Bronchial epithelial cell (primary cell): ENCODE results near the gene KDM7A. TPM values are rescaled to one million over a fixed set of nuclear protein-coding genes. Genes with fewer than 3 reads are reported as not detected.
A peak's percentile ranks its signal among the peaks of the same experiment; 100 is the strongest.

Experiments
- DNase-seq: peaks from one replicate; pipeline ENCODE4 v3.0.0-alpha.2; 2010; ENCODE audit warnings: low read depth
- FAIRE-seq: peaks from 2 replicates; lab custom pipeline; 2011; peaks lifted over from hg19 to GRCh38; lab: Jason Lieb, UNC
- H3K27me3 ChIP-seq: 2 replicates; pipeline ENCODE4 v1.5.1; 2011; ENCODE audit warnings: low read length; ENCODE audit not compliant: control insufficient read depth, insufficient read depth
- H3K36me3 ChIP-seq: 2 replicates; pipeline ENCODE4 v1.5.1; 2011; ENCODE audit warnings: low read length; ENCODE audit not compliant: control insufficient read depth, insufficient read depth
- H3K4me3 ChIP-seq: 2 replicates; pipeline ENCODE4 v1.5.1; 2011; ENCODE audit warnings: mild to moderate bottlenecking, low read depth, low read length, control low read depth
- CTCF ChIP-seq: IDR thresholded peaks from 2 replicates; pipeline ENCODE4 v1.5.1; 2011; ENCODE audit warnings: mild to moderate bottlenecking, moderate library complexity, low read length, control low read depth, inconsistent platforms; ENCODE audit not compliant: insufficient read depth, severe bottlenecking
- total RNA-seq: library from RNA; depleted of rRNA; stranded (reverse); fragments of >200 nt; gene quantifications from 2 replicates; pipeline ENCODE4 v1.2.1, GENCODE V29; 2014

The KDM7A gene
- total RNA-seq, 1 donor from 2014 or later: 14.7 TPM

DNA sequence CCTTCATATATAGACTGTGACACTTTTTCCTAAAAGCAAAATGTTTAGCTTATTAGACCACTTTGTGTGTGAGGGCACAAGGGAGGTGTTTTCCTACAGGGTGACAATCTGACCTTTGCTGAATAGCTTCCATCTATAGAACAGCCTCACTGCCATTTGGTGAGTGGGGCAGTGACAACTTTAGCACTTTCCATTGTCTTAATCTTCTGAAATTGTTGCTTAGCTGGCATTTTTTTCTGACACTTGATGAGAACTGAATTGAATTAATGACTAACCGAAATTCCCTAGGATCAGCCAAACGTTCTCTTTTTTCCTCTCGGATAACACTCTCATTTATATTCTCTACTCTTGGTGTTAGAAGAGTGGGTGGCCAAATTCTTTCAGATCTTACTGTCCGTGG, 30.2 kb downstream of the KDM7A start:
- no peak for DNase-seq

GRCh38 chr7:140145709-140146108, 31.1 kb downstream of the KDM7A start:
- no peak for FAIRE-seq
- H3K4me3 ChIP-seq: no peak overlapping the region
- H3K27me3 ChIP-seq: no peaks in the 10 kb centered on the region
- DNase-seq: no peak
- H3K36me3 ChIP-seq: no peaks in the 10 kb centered on the region
- no peak for TF ChIP-seq CTCF

More for the DNA sequence above, 30.2 kb downstream of the KDM7A start:
- Histone ChIP-seq H3K36me3 (no peaks in the 10 kb centered on the region), H3K27me3 (no peaks in the 10 kb centered on the region), H3K4me3 (no peak overlapping the region)
- FAIRE-seq: no peak
- no peak for TF ChIP-seq CTCF

DNA sequence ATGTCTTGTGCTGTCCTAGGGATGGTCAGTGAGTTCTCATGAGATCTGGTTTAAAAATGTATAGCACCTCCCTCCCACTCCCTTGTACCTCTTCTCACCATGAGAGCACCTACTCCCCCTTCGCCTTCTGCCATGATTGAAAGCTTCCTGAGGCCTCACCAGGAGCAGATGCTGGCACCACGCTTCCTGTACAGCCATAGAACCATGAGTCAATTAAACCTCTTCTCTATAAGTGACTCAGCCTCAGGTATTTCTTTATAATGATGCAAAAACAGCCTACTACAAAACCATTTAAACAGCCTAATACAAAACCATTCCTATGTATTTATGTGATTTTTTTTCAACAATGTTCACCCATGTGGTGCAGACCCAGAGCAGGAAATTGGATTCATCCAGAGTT, 32.0 kb downstream of the KDM7A start:
- Histone ChIP-seq H3K4me3 (no peak overlapping the region), H3K27me3 (no peaks in the 10 kb centered on the region), H3K36me3 (no peaks in the 10 kb centered on the region)
- DNase-seq (peak; percentile 17), FAIRE-seq (no peak)
- TF ChIP-seq CTCF: no peak

- no peaks in the 10 kb centered on the region for H3K27me3 ChIP-seq
- H3K36me3 ChIP-seq: no peaks in the 10 kb centered on the region
- FAIRE-seq (no peak), DNase-seq (no peak)
- no peak for TF ChIP-seq CTCF
- no peak overlapping the region for H3K4me3 ChIP-seq
Measured at GRCh38 chr7:140143997-140144396, 32.8 kb downstream of the KDM7A start.

DNA sequence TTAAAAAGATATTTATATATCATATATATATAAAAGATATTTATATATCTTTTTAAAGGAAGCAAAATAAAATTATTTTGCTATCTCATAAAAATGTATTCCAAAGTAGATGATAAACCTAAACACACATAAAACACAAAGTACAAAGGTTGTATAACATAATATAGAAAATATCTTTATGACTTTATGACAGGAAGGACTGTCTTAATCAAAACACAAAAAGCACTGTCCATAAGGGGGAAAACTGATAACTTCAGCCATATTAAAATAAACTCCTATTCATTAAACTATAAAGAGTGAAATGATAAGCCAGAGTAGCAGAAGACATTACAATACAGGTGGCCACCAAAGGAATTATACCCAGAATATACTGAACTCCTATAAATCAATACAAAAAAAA, 34.8 kb downstream of the KDM7A start:
- H3K4me3 ChIP-seq: no peak overlapping the region
- no peaks in the 10 kb centered on the region for H3K27me3 ChIP-seq
- DNase-seq: no peak
- TF ChIP-seq CTCF: no peak
- FAIRE-seq: no peak
- peaks cover 2% of the 10 kb centered on the region for H3K36me3 ChIP-seq

DNA sequence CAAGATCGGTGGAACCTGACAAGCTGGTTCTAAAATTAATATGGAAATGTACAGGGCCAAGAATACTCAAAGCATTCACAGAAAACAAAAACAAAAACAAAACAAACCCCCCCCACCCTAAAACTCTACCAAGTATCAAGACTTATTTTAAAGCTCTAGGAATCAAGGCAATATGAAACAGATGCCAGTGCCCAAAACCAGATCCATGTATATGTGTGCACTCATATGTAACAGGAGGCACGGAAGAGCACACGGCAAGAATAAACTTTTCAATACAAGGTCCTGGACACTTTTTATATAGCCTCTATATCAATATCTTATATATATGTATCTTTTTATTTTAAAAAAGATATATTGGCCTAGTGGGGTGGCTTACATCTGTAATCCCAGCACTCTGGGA, 35.5 kb downstream of the KDM7A start:
- DNase-seq: no peak
- Histone ChIP-seq H3K36me3 (peaks cover 2% of the 10 kb centered on the region), H3K27me3 (no peaks in the 10 kb centered on the region), H3K4me3 (no peak overlapping the region)
- no peak for TF ChIP-seq CTCF
- no peak for FAIRE-seq
